ENCODE measurements around the gene STARD9.

STARD9 gene

DNA sequence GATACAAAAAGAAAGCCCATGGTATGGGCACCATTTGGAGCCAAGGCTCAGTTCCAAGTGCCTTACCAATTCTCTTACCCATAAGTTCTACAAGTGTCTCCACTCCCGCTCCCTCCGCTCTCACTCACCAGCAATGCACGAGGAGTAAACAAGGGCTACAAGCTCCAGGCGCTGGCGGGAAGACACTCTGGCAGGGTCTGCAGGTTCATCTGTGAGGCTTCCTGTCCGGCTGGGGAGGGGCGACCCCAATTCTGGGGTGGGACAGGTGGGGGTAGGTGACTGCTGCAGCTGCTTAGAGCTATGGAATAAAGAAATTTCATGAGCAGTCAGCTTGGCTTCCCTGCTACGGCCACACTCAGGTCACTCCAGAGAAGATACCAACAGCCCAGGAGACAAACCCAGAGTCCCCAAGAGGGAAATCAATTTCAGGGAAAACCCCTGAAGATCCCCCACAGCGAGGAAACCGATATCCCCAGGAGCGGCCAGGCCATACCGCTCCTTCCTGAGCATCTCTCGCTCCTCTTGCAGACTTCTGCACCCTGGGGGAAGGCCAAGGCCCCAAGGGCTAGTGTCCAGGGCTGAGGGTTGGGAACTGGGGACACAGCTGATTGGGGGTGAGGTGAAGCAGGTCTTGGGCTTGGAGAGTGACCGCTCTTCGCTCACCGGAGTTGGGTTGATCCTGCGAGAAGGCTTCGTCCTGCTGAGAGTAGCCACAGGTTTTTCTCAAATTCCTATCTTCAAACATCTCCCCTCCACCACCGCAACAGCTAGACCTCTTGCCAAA lies 160.2 kb downstream of the STARD9 start:
- Histone ChIP-seq H3K27ac (no peak overlapping the region), H3K79me2 (no peaks in the 10 kb centered on the region), H3K9ac (no peak overlapping the region), H3K9me3 (ENCODE audit: control insufficient read depth, low read length) (no peaks in the 10 kb centered on the region), H3K4me3 (ENCODE audit: low read depth, low read length) (peak overlapping the region; percentile 78), H3K4me2 (ENCODE audit: low read length) (peak overlapping the region; percentile 73), H3K36me3 (ENCODE audit: control insufficient read depth, insufficient read depth, low read length) (no peaks in the 10 kb centered on the region), H2AFZ (no peak overlapping the region), H3K27me3 (ENCODE audit: control insufficient read depth, insufficient read depth, low read length) (no peaks in the 10 kb centered on the region), H3K4me1 (peaks cover 3% of the 10 kb centered on the region)
- TF ChIP-seq, protein P1, sequence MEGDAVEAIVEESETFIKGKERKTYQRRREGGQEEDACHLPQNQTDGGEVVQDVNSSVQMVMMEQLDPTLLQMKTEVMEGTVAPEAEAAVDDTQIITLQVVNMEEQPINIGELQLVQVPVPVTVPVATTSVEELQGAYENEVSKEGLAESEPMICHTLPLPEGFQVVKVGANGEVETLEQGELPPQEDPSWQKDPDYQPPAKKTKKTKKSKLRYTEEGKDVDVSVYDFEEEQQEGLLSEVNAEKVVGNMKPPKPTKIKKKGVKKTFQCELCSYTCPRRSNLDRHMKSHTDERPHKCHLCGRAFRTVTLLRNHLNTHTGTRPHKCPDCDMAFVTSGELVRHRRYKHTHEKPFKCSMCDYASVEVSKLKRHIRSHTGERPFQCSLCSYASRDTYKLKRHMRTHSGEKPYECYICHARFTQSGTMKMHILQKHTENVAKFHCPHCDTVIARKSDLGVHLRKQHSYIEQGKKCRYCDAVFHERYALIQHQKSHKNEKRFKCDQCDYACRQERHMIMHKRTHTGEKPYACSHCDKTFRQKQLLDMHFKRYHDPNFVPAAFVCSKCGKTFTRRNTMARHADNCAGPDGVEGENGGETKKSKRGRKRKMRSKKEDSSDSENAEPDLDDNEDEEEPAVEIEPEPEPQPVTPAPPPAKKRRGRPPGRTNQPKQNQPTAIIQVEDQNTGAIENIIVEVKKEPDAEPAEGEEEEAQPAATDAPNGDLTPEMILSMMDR (IDR thresholded peaks at IDR 0.05) = no peak

DNA sequence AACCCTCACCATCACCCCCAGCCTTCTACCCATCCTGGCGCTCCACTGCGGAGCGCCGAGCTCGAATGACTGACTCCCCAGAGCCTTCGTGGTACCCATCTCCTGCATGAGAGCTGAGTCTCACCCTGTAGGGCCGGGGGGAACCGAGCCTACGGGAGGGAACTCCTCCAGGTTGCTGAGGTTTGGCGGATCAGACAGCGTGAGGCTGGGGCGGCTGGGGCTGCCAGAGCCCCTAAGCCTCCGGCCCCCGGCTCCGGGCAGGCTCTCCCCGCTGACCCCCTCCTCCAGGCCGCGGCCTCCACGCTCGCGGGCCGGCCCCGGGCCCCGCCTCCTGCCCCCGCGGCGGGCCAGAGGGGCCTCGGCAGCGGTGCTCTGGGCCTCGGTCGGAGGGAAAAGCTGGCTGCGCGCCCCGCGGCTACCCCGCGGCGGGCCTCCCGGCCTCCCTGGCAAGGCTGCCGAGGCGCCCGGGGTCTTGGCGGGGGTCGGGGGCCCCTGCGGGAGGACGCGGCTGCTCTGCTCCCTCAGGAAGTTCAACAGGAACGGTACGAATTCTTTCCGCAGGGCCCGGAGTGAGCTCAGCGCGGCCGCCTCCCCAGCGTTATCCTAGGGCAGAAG lies 160.9 kb downstream of the STARD9 start:
- Histone ChIP-seq H2AFZ (peak overlapping the region; percentile 68), H3K4me2 (ENCODE audit: low read length) (peak overlapping the region; percentile 73), H3K79me2 (no peaks in the 10 kb centered on the region), H3K4me1 (peaks cover 3% of the 10 kb centered on the region), H3K9me3 (ENCODE audit: control insufficient read depth, low read length) (no peaks in the 10 kb centered on the region), H3K4me3 (ENCODE audit: low read depth, low read length) (peak overlapping the region; percentile 78), H3K36me3 (ENCODE audit: control insufficient read depth, insufficient read depth, low read length) (no peaks in the 10 kb centered on the region), H3K27me3 (ENCODE audit: control insufficient read depth, insufficient read depth, low read length) (no peaks in the 10 kb centered on the region), H3K9ac (peak overlapping the region; percentile 37), H3K27ac (no peak overlapping the region)
- TF ChIP-seq, protein P1 (IDR thresholded peaks at IDR 0.05) = no peak

DNA sequence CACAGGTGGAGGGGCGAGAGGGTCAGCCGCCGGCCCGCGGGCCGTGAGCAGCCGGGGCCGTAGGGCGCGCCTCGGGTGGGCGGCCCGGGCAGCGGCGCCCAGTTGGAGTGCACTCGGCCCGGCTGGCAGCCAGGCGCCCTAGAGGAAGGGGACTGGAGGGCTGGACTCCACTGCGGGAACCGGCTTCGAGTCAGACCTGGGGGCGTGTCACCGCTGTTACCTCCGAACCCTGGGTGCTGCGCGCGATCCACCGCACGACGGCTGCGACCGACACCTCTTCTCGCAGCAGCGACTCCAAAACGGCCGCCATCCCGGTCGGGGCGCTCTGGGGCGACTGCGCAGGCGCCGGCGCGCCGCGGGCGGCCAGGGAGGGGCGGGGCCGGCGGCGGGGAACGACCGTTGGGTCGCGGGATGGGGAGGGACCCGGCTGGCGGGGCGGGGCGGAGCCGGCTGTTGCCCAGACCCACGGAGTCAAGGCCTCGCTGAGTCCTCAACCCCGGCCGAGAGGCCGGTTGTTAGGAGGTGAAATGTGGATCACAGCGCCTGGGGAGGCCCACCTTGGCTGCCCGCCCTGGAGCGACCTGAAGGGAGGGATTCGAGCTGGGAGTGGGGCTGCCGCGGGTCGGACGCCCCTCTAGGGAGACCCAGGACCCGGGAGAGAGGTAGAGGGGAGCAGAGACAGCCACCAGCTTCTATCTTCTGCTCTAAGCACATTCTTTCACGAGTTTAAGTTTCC lies 161.6 kb downstream of the STARD9 start, which contains the start of gene CDAN1:
CDAN1 (minus strand) TSS at position 336 of the 736 bp plus-strand sequence; CDS start at position 310, 26 bp downstream.
- Histone ChIP-seq H3K9ac (peak within 1 kb of the TSS; percentile 67), H3K27me3 (ENCODE audit: control insufficient read depth, insufficient read depth, low read length) (no peaks in the 10 kb centered on the region), H2AFZ (peak within 1 kb of the TSS; percentile 93), H3K36me3 (ENCODE audit: control insufficient read depth, insufficient read depth, low read length) (no peaks in the 10 kb centered on the region), H3K4me3 (ENCODE audit: low read depth, low read length) (peak within 1 kb of the TSS; percentile 78), H3K4me2 (ENCODE audit: low read length) (peak within 1 kb of the TSS; percentile 96), H3K9me3 (ENCODE audit: control insufficient read depth, low read length) (no peaks in the 10 kb centered on the region), H3K27ac (peak within 1 kb of the TSS; percentile 69), H3K4me1 (peaks cover 3% of the 10 kb centered on the region), H3K79me2 (no peaks in the 10 kb centered on the region)
- TF ChIP-seq, protein P1 (IDR thresholded peaks at IDR 0.05) = no peak

DNA sequence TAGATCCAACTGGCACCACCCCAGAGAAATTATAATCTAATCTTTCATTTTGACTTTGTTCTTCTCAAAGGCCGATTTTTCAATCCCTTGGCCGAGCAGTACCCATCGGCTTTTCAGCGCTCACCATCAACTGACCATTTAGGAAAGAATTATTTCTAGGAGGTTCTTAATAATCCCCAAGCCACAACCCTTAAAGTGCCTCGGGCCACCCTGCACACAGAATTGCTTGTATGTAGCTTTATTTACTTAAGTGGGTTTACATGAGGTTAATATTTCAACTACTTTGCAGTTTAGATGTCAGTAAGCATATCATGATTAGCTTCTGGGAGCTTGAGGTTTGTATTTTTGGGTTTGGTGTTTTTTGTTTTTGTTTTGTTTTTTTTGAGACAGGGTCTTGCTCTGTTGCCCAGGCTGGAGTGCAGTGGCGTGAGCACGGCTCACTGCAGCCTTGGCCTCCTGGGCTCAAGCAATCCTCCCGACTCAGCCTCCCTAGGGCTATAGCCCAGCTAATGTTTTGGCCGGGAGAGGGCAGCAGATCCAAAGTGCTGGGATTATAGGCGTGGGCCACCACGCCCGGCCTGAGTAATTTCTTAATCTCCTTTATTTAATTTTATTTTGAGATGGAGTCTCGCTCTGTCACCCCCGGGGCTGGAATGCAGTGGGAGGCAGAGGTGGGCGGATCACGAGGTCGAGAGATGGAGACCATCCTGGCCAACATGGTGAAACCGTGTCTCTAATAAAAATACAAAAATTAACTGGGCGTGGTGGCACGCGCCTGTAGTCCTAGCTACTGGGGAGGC lies 162.3 kb downstream of the STARD9 start:
- H3K4me2 ChIP-seq (ENCODE audit: low read length) = peak overlapping the region; percentile 96
- peak overlapping the region; percentile 67 for H3K9ac ChIP-seq
- peak overlapping the region; percentile 93 for H2AFZ ChIP-seq
- TF ChIP-seq, protein P1 (IDR thresholded peaks at IDR 0.05) = no peak
- no peaks in the 10 kb centered on the region for H3K27me3 ChIP-seq (ENCODE audit: control insufficient read depth, insufficient read depth, low read length)
- H3K36me3 ChIP-seq (ENCODE audit: control insufficient read depth, insufficient read depth, low read length) = no peaks in the 10 kb centered on the region
- H3K27ac ChIP-seq = peak overlapping the region; percentile 69
- no peaks in the 10 kb centered on the region for H3K79me2 ChIP-seq
- peaks cover 3% of the 10 kb centered on the region for H3K4me1 ChIP-seq
- no peaks in the 10 kb centered on the region for H3K9me3 ChIP-seq (ENCODE audit: control insufficient read depth, low read length)
- H3K4me3 ChIP-seq (ENCODE audit: low read depth, low read length) = peak overlapping the region; percentile 78
